Psoas muscle (tissue), 8 donors: ENCODE measurements around the gene SSR4. TPM values are rescaled to one million over a fixed set of nuclear protein-coding genes. Genes with fewer than 3 reads are reported as not detected.

Experiments
- ATAC-seq, 4 donors: fragments of 200-7000 bp; cut with Tn5 transposase; one replicate each; pipeline ENCODE4 v1.9.1; 2020; ENCODE audit warnings: moderate library complexity in 3 of 4, mild to moderate bottlenecking in 2 of 4
- DNase-seq, 2 donors: peaks; one replicate each; pipeline ENCODE4 v3.0.0-alpha.2; 2020
- H3K27ac ChIP-seq: fragments of 200-600 bp; one replicate; pipeline ENCODE4 v1.8.0; 2022
- H3K27me3 ChIP-seq, 3 donors: fragments of 200-600 bp in 1 of 3; one replicate each; pipeline versions ENCODE4 v1.6.1 to v1.8.0; 2013 to 2022; ENCODE audit warnings: low read length in 2 of 3, mild to moderate bottlenecking in 2 of 3, moderate library complexity in 1 of 3; ENCODE audit not compliant: insufficient read depth in 3 of 3
- H3K36me3 ChIP-seq, 2 donors: fragments of 200-600 bp in 1 of 2; one replicate each; pipeline versions ENCODE4 v1.6.1 to v1.8.0; 2013 to 2022; ENCODE audit warnings: low read depth in 1 of 2, mild to moderate bottlenecking in 1 of 2, moderate library complexity in 1 of 2; ENCODE audit not compliant: insufficient read depth in 1 of 2
- H3K4me1 ChIP-seq: fragments of 200-600 bp; one replicate; pipeline ENCODE4 v1.8.0; 2022
- H3K4me3 ChIP-seq: fragments of 200-600 bp; one replicate; pipeline ENCODE4 v1.8.0; 2022; ENCODE audit warnings: mild to moderate bottlenecking
- H3K9me3 ChIP-seq: fragments of 200-600 bp; one replicate; pipeline ENCODE4 v1.8.0; 2022
- WGBS, 3 donors: extraction: QIAGEN DNeasy Blood & Tissue Kit; methylation state at CpG; one replicate each; pipeline versions ENCODE4 v1.1.6 to v1.1.7; 2013; 5-methylcytosine and 5-hydroxymethylcytosine counted together
- intact Hi-C, 2 donors: fragments of 100-400 bp; cut with DNase I; formaldehyde crosslinking; loops; one replicate each; pipeline versions ENCODE4 v1.11.0 to v1.14.2; 2022
- polyA plus RNA-seq, 3 donors: library from polyadenylated mRNA; stranded (reverse); fragments of 200-250 nt; gene quantifications; one replicate each; pipeline ENCODE4 v1.2.3, GENCODE V29; 2013
- total RNA-seq, 4 donors: library from RNA; stranded (reverse); fragmentation: NEBNext Ultra II Directional in 2 of 4; extraction: Animal tissue kit (Norgen Biotek cat#: 25700) in 2 of 4; gene quantifications; one replicate each; pipeline versions ENCODE4 v1.2.1 to v1.2.4, GENCODE V29; 2021 to 2023
- TF ChIP-seq, protein P1 (sequence below): fragments of 200-600 bp; IDR thresholded peaks from one replicate; pipeline ENCODE4 v1.8.0; 2022; ENCODE audit warnings: antibody characterized with exemption
- donor health status: healthy with polysubstance abuse.
- donor health status: DM: no; HTN: no; CAD: no; lungs with moderate emphysema.
- donor health status: Bipolar disorder and iron deficiency.
- donor health status: healthy.
- donor health status: DM: yes; HTN: yes; CAD: no.
- donor health status: DM: no; HTN: no; CAD: no.
- donor health status: DM: no; HTN: no; CAD: no.
- donor health status: DM: yes; HTN: yes; CAD: no.

SSR4 gene
- total and polyA plus RNA-seq, 7 donors, result 57.2 to 198 (median 84.5) TPM

DNA sequence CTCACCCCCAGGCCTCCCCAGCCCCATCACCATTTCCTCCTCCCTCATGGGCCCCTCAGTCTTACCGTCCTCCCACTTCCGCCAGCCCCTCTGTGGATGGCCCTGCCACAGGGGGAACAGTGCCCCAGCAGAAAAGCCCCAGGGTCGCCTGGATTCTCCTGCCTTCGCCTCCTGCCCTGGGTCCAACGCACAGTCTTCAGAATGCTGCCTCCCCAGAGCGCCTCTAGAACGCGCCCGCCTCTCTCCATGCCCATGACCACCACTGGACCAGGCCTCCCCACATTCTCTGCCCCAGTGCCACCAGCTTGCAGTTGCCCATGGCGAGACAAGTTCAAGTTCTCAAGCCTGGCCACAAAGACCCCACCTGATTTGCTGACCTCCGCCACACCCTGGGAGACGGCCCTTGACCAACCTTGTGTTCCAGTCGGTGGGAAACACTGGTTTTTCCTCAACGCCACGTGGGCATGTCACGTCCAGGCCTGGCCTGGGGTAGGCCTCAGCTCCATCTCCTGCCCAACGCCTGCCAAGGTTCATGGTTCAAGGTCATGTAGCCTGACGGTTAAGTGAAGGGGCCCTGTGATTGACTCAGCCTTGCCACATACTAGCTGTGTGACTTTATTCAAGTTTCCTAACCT, 31.1 kb upstream of the SSR4 start:
- peak in 1 of 4 donors; percentile 4 for ATAC-seq
- Histone ChIP-seq H3K9me3 (no peaks in the 10 kb centered on the region), H3K27ac (no peak overlapping the region), H3K4me1 (no peaks in the 10 kb centered on the region), H3K36me3 (no peaks in the 10 kb centered on the region), H3K4me3 (no peak overlapping the region), H3K27me3 (no peaks in the 10 kb centered on the region)
- TF ChIP-seq, protein P1, sequence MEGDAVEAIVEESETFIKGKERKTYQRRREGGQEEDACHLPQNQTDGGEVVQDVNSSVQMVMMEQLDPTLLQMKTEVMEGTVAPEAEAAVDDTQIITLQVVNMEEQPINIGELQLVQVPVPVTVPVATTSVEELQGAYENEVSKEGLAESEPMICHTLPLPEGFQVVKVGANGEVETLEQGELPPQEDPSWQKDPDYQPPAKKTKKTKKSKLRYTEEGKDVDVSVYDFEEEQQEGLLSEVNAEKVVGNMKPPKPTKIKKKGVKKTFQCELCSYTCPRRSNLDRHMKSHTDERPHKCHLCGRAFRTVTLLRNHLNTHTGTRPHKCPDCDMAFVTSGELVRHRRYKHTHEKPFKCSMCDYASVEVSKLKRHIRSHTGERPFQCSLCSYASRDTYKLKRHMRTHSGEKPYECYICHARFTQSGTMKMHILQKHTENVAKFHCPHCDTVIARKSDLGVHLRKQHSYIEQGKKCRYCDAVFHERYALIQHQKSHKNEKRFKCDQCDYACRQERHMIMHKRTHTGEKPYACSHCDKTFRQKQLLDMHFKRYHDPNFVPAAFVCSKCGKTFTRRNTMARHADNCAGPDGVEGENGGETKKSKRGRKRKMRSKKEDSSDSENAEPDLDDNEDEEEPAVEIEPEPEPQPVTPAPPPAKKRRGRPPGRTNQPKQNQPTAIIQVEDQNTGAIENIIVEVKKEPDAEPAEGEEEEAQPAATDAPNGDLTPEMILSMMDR, result no peak
- whole genome bisulfite sequencing, 3 donors, result 84 to 87% (median 86%) methylated on average over 11 to 18 of the region's 18 CpGs
- intact Hi-C loops, result loop anchor here in 1 of 2 donors (5.0 kb wide), 1 partner anchor 189 kb away; no protein-coding TSS in a partner anchor
- DNase-seq, result peak in 1 of 2 donors; percentile 50

- Histone ChIP-seq H3K4me1 (no peaks in the 10 kb centered on the region), H3K36me3 (no peaks in the 10 kb centered on the region), H3K27ac (no peak within 1 kb of the TSS), H3K9me3 (no peaks in the 10 kb centered on the region), H3K4me3 (no peak within 1 kb of the TSS), H3K27me3 (no peaks in the 10 kb centered on the region)
- intact Hi-C loops, result loop anchor here (1.0 to 5.0 kb wide), 2 partner anchors 188 to 189 kb away; no protein-coding TSS in a partner anchor
- TF ChIP-seq, protein P1, result peak; percentile 85
- ATAC-seq, result peak; percentile 86 to 93 (median 90)
- 4 to 36% (median 21%) methylated on average over 14 to 26 of the region's 26 CpGs for WGBS, 3 donors
- DNase-seq, result peak; percentile 81 to 88
Measured at GRCh38 chrX:153763989-153764755, 30.3 kb upstream of the SSR4 start, which contains the start of gene PLXNB3. Gene PLXNB3, plus strand, starts transcription at chrX:153764249. Its CDS starts 1,287 bp downstream, at chrX:153765536.

- DNase-seq (no peak), ATAC-seq (no peak)
- Histone ChIP-seq H3K27ac (no peak overlapping the region), H3K9me3 (no peaks in the 10 kb centered on the region), H3K4me1 (no peaks in the 10 kb centered on the region), H3K27me3 (no peaks in the 10 kb centered on the region), H3K36me3 (no peaks in the 10 kb centered on the region), H3K4me3 (no peak overlapping the region)
- WGBS, 3 donors, result 57 to 84% (median 74%) methylated on average over 4 to 7 of the region's 7 CpGs
- intact Hi-C loops, result loop anchor here (1.0 to 5.0 kb wide), 2 partner anchors 188 to 189 kb away; no protein-coding TSS in a partner anchor
- TF ChIP-seq, protein P1, result no peak
Measured at GRCh38 chrX:153764786-153765137, 29.7 kb upstream of the SSR4 start.

DNA sequence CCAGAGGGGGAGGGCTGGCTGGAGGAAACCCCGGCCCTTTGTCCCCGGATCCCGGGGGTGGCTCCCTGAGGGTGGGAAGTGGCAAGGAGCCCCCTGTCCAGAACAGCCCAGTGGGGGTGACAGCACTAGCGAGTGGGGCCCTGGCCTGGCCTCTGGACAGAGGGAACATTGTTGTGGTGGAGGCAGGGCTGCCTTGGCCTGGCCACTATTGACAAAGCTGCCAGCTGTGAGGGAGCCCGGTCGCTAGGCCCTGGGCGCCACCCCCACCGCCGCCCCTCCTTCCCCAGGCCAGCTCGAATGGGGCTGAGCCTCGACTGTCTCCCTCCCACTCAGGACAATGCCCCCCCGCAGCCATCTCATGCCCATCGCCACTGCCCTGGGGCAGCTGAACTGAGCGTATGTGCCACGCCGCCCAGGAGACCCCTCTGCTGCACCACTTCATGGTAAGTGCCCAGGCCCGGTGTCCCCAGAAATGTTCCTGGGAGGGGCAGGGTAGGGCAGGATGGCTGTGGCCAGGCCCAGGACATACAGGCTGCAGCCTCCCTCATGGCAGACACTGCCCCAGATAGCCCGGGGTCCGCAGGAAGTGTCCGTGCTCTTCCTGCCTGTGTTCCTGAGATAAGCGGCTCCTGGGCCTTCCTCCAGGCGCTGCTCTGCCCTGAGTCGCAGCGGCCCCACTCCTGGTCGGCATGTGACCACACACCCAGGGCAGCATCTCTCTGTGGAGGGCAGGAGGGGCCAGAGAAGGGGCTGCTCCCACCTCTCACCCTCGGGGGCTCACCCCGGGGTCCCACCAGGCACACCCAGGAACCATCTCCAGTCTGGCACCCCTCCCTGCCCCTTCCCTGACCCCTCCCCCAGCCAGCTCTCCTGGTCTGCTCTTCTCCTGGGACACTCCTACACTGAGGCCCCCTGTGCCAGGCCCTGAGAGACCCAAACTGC, 29.1 kb upstream of the SSR4 start:
- H3K27me3 ChIP-seq, result no peaks in the 10 kb centered on the region
- H3K4me1 ChIP-seq, result no peaks in the 10 kb centered on the region
- H3K9me3 ChIP-seq, result no peaks in the 10 kb centered on the region
- H3K36me3 ChIP-seq, result no peaks in the 10 kb centered on the region
- no peak overlapping the region for H3K27ac ChIP-seq
- DNase-seq (peak; percentile 18 to 53), ATAC-seq (no peak)
- H3K4me3 ChIP-seq, result no peak overlapping the region
- intact Hi-C loops, result no loop called here
- 56 to 69% (median 67%) methylated on average over 9 to 27 of the region's 27 CpGs for WGBS, 3 donors
- TF ChIP-seq, protein P1, result no peak
